EH (cell line): Measurements from ENCODE around the gene MUC21.
"Not testable (repeated sequence)": the region's sequence is repeated elsewhere in the genome, so short reads cannot be mapped to it uniquely, and the experiment has no call there.

Experiments used
- DNase-seq: peaks from one replicate; pipeline ENCODE4 v3.0.0-alpha.2; 2015; ENCODE audit warnings: low read depth

Gene MUC21

GRCh38 chr6:31009731-31010130 is 26.2 kb downstream of the MUC21 start:
- no peak for DNase-seq

DNA sequence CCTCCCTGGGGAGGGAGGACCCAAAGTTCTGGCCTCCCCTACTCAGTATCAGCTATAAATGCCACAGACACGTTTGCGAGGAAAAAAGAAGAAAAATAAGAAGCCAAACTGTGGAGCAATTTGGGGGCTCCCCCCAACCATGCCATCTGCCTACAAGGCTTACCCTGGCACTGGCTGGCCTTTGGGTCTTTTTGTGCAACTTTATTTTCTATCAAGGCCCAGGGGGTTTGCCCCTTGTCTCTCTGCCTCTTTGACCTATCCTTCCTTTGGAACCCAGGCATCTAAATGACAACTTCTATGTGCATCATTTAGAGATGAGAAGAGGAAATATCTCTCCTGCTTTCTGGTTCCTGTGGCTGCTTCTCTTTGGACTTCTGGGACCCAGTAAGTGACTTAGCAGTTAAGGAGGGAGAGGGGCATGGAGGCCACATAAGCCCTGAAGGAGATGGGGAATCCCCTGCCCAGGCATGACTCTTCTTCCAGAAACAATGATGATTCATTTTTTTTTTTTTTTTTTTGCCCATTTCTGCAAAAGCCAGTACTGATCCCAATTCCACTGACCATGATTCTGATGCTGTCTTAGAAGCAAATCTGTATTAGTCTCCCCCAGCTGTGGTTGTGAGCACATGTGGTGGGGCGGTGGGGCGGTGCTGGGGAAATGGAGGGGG is 27.0 kb downstream of the MUC21 start, which contains the start of gene MUC22:
MUC22 (plus strand) TSS at position 82 of the 668 bp plus-strand sequence; CDS start at position 315, 233 bp downstream.
- peak; percentile 73 for DNase-seq

- DNase-seq = no peak
These were observed 27.6 kb downstream of the MUC21 start for GRCh38 chr6:31011153-31011552.

DNA sequence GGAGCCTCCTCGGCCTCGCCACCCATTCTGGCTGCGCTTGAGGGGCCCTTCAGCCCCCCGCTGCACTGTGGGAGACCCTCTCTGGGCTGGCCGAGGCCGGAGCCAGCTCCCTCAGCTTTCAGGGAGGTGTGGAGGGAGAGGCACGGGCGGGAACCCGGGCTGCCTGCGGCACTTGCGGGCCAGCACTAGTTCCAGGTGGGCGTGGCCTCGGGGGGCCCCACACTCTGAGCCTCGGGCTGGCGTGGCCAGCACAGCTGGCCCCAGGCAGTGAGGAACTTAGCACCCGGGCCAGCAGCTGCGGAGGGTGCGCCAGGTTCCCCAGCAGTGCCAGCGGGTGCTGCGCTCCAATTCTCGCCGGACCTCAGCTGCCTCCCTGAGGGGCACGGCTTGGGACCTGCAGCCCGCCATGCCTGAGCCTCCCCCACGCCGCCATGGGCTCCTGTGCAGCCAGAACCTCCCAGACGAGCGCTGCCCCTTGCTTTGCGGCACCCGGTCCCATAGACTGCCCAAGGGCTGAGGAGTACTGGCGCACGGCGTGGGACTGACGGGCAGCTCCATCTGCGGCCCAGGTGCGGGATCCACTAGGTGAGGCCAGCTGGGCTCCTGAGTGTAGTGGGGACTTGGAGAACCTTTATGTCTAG is 33.3 kb downstream of the MUC21 start:
- DNase-seq = no peak

DNA sequence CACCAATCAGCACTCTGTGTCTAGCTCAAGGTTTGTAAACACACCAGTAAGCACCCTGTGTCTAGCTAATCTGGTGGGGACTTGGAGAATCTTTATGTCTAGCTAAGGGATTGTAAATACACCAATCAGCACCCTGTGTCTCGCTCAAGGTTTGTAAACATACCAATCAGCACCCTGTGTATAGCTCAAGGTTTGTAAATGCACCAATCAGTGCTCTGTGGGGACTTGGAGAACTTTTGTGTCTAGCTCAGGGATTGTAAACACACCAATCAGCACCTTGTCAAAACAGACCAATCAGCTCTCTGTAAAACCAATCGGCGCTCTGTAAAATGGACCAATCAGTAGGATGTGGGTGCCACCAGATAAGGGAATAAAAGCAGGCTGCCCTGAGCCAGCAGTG is 33.9 kb downstream of the MUC21 start:
- not testable (repeated sequence) for DNase-seq

GRCh38 chr6:31020057-31020456 is 36.5 kb downstream of the MUC21 start:
- DNase-seq = no peak

- DNase-seq = not testable (repeated sequence)
These were observed 37.2 kb downstream of the MUC21 start for GRCh38 chr6:31020631-31021255.

- not testable (repeated sequence) for DNase-seq
These were observed 38.4 kb downstream of the MUC21 start for GRCh38 chr6:31021705-31022531.

DNA sequence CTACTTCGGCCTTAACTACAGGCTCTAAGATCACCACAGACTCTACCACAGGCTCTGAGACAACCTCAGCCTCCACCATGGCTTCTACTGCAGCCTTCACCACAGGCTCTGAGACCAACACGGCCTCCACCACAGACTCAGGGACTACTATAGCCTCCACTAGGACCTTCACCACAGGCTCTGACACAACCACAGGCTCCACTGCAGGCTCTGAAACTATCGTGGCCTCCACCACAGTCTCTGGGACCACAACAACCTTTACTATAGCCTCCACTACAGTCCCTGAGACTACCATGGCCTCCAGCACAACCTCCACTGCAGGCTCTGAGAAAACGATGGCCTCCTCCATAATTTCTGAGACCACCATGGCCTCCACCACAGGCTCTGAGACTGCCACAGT is 42.1 kb downstream of the MUC21 start:
- DNase-seq = no peak

GRCh38 chr6:31031095-31031494 is 47.6 kb downstream of the MUC21 start:
- DNase-seq = no peak

DNA sequence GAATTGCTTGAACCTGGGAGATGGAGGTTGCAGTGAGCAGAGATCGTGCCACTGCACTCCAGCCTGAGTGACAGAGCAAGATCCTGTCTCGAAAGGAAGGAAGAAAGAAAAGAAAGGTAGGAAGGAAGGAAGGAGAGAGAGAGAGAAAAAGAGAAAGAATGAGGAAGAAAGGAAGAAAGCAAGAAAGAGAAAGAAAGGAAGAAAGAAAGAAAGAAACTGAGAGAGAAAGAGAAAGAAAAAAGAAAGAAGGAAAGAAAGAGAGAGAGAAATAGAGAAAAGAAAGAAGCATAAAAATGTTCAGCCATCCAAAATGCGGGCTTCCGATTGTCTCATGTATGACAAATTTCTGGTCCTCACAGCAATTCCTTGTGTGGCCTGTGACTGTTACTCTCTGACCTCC is 49.6 kb downstream of the MUC21 start:
- no peak for DNase-seq

DNA sequence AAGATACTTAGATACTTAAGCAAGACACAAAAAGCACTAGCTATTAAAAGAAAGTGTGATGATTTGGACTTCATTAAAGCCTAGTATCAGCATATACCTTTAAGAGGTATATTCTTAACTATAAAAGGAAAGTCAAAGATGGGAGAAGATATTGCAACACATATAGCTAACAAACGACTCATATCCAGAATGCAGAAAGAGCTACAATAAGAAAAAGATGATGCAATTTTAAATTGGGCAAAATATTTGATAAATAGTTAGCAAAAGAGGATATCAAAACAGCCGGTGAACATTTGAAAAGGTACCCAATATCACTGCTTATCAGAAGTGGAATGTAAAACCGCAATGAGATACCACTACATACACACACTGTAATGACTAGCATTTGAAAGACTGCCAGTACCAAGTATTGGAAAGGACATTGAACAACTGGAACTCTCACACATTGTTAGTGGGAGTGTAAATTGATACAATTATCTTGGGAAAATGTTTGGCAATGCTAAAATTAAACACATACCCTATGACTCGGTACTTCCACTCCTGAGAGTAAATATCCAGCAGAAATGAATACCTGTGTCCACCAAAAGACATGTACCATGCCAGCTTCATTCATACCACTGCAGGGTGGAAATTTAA is 52.5 kb downstream of the MUC21 start:
- DNase-seq = no peak

GRCh38 chr6:31037169-31037568 is 53.7 kb downstream of the MUC21 start:
- no peak for DNase-seq

- peak; percentile 74 for DNase-seq
These were observed 54.2 kb downstream of the MUC21 start for GRCh38 chr6:31037682-31038081.

GRCh38 chr6:31038559-31038958 is 55.0 kb downstream of the MUC21 start:
- DNase-seq = no peak
